Measurements from ENCODE around the gene MRM1.

DNA sequence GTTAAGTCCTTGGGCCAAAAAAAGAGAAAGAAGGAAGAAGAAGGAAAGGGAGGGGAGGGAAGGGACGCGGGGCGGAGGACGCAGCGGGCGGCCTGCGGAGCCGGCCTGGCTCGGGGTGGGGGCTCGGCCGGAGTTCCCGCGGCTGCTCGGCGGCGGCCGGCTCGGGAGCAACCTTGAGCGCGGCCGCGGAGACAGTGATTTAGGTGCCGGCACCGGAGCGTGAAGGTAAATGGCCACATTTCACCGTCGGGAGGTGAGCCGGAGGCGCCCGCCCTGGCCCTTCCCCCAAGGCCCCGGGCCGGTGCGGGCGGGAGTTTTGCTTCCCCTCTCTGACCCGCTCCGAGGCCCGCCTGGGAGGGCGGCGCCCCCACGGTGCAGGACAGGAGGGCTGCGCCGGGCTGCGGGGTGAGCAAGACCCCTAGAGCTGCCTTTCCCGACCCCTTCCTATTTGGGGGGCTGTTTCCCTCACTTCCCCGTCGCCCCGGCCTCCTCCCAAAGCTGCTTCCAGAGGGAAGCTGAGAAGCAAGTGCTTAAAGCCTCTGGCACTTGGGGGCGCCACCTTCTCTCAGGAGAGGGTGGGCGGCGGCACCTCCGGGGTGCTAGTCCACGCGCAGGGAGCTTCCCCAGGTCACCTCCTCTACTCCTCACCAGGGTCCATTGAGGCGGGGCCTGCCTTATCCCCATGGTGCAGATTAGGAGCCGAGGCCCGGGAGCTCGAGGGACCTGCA lies 56.5 kb downstream of the MRM1 start:
- TF ChIP-seq POLR2A (IDR thresholded peaks at IDR 0.05) (no peak), EP300 (IDR thresholded peaks at IDR 0.05) (no peak)
- TF ChIP-seq, protein P1, sequence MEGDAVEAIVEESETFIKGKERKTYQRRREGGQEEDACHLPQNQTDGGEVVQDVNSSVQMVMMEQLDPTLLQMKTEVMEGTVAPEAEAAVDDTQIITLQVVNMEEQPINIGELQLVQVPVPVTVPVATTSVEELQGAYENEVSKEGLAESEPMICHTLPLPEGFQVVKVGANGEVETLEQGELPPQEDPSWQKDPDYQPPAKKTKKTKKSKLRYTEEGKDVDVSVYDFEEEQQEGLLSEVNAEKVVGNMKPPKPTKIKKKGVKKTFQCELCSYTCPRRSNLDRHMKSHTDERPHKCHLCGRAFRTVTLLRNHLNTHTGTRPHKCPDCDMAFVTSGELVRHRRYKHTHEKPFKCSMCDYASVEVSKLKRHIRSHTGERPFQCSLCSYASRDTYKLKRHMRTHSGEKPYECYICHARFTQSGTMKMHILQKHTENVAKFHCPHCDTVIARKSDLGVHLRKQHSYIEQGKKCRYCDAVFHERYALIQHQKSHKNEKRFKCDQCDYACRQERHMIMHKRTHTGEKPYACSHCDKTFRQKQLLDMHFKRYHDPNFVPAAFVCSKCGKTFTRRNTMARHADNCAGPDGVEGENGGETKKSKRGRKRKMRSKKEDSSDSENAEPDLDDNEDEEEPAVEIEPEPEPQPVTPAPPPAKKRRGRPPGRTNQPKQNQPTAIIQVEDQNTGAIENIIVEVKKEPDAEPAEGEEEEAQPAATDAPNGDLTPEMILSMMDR (IDR thresholded peaks at IDR 0.05), result no peak

All from ovary (tissue), 3 donors.